Thymus (tissue), 11 donors: ENCODE measurements around the gene C8A. TPM values are rescaled to one million over a fixed set of nuclear protein-coding genes. Genes with fewer than 3 reads are reported as not detected.

ENCODE experiments used
- DNase-seq, 9 donors: peaks; one replicate each; pipeline ENCODE4 v3.0.0-alpha.2; 2013; ENCODE audit warnings: low spot score in 9 of 9, low read depth in 6 of 9, missing footprints in 1 of 9
- H3K27ac ChIP-seq, 2 donors: one replicate each; pipeline ENCODE4 v1.5.1; 2013; ENCODE audit warnings: control low read depth in 1 of 2, low read depth in 1 of 2, low read length in 1 of 2, mild to moderate bottlenecking in 1 of 2, moderate library complexity in 1 of 2
- H3K27me3 ChIP-seq, 2 donors: one replicate each; pipeline ENCODE4 v1.5.1; 2013; ENCODE audit warnings: low read length in 1 of 2; ENCODE audit not compliant: control insufficient read depth in 2 of 2, insufficient read depth in 1 of 2
- H3K36me3 ChIP-seq, 2 donors: one replicate each; pipeline ENCODE4 v1.5.1; 2013; ENCODE audit warnings: low read length in 1 of 2, mild to moderate bottlenecking in 1 of 2, moderate library complexity in 1 of 2; ENCODE audit not compliant: control insufficient read depth in 2 of 2, insufficient read depth in 2 of 2
- H3K4me1 ChIP-seq, 2 donors: one replicate each; pipeline ENCODE4 v1.5.1; 2013; ENCODE audit warnings: low read length in 2 of 2; ENCODE audit not compliant: control insufficient read depth in 2 of 2, insufficient read depth in 2 of 2
- H3K4me3 ChIP-seq, 2 donors: one replicate each; pipeline ENCODE4 v1.5.1; 2013; ENCODE audit warnings: low read length in 2 of 2, control low read depth in 1 of 2, mild to moderate bottlenecking in 1 of 2
- H3K9me3 ChIP-seq, 2 donors: one replicate each; pipeline ENCODE4 v1.5.1; 2013; ENCODE audit warnings: low read length in 1 of 2, mild to moderate bottlenecking in 1 of 2; ENCODE audit not compliant: control insufficient read depth in 2 of 2, insufficient read depth in 1 of 2
- WGBS: extraction: QIAGEN DNeasy Blood & Tissue Kit; methylation state at CpG from one replicate; pipeline ENCODE4 v1.1.7; 2013; 5-methylcytosine and 5-hydroxymethylcytosine counted together
- polyA plus RNA-seq: library from polyadenylated mRNA; stranded (reverse); fragments of 200-250 nt; gene quantifications from one replicate; pipeline ENCODE4 v1.2.3, GENCODE V29; 2013
- total RNA-seq: library from RNA; stranded (reverse); fragments of 120-200 nt; gene quantifications from one replicate; pipeline ENCODE4 v1.2.4, GENCODE V29; 2013
- donor health status: healthy.

The C8A gene
- total and polyA plus RNA-seq, 2 donors, result under 0.01 to 0.02 TPM

- Histone ChIP-seq H3K27me3 (no peaks in the 10 kb centered on the region), H3K9me3 (no peaks in the 10 kb centered on the region), H3K4me3 (no peak overlapping the region), H3K27ac (no peak overlapping the region), H3K4me1 (no peaks in the 10 kb centered on the region), H3K36me3 (no peaks in the 10 kb centered on the region)
- WGBS, result 69% methylated on average over 2 of the region's 2 CpGs
- DNase-seq, result no peak
Observed at GRCh38 chr1:56958526-56958925, 103.9 kb downstream of the C8A start.

DNA sequence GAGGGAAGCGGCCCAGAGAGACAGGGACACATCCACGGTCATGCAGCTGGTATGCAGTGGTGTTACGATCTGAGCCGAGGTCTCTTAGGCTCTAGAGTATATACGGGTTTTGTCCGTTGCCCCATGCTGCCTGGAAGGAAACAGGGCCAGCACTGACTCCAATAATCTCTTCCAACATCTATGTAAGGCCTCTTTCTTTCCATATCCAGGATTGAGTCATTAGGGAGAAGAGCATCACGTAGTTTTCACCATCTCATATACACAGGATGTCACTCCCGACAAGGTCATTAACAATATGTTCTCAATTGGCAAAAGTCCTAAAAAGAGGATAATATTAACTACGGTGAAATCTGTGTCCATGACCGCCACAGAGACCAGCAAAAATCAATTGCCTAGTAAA, 106.8 kb downstream of the C8A start:
- no peaks in the 10 kb centered on the region for H3K36me3 ChIP-seq
- no peak overlapping the region for H3K4me3 ChIP-seq
- no peaks in the 10 kb centered on the region for H3K9me3 ChIP-seq
- DNase-seq, result no peak
- no peaks in the 10 kb centered on the region for H3K4me1 ChIP-seq
- H3K27me3 ChIP-seq, result no peaks in the 10 kb centered on the region
- no peak overlapping the region for H3K27ac ChIP-seq
- 97% methylated on average over 10 of the region's 10 CpGs for WGBS

DNA sequence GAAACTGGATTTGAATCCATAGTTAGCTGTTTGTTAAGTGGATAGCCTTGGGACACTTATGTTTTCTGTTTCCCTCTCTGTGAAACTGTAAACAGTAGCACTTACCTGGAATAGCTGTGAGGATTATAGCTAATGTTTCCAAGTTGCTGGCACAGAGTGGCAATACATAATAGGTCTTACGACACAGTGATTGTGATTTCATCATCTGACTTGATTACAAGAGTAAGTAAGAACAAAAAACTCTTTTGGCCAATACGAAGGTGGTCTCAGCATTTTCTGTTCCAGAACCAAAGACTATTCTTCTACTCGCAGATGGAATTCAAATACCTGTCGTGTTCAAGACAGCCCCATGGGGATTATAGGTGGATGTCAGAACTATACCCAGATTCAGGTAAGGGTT, 109.1 kb downstream of the C8A start:
- no peaks in the 10 kb centered on the region for H3K4me1 ChIP-seq
- H3K9me3 ChIP-seq, result no peaks in the 10 kb centered on the region
- H3K4me3 ChIP-seq, result no peak overlapping the region
- 90% methylated on average over 4 of the region's 4 CpGs for WGBS
- H3K27ac ChIP-seq, result no peak overlapping the region
- H3K36me3 ChIP-seq, result no peaks in the 10 kb centered on the region
- no peaks in the 10 kb centered on the region for H3K27me3 ChIP-seq
- DNase-seq, result no peak

DNA sequence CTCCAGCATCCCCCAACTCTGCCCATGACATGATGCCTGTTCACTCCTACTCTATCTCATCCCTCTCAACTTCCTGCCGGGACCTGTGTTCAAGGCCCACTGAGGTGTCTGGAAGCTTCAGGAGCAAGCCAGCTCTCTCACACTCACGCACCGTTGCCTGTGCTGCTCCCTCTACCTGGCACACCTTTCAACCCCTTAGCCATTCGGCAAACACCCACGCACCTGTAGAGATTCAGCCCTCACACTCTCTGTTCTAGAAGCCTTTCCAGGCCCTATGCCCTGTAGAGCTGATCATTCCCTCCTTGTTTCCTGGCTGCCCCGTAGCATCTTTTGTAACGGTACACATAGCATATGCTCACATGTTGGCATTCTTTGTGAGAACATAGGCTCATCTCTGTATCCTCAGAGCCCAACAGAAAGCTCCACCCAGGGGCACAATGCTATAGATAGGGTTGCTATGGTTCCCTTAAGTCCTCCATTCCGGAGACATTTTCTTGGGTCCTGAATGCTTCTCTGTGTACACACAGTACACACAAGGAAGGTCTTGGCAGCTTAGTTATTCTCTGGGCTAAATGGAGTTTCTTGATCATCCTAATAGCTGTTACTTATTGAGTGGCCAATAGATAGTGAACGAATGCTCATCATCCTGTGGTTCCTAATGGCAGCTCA, 109.9 kb downstream of the C8A start:
- Histone ChIP-seq H3K9me3 (no peaks in the 10 kb centered on the region), H3K27me3 (no peaks in the 10 kb centered on the region), H3K4me3 (no peak overlapping the region), H3K4me1 (no peaks in the 10 kb centered on the region), H3K36me3 (no peaks in the 10 kb centered on the region), H3K27ac (no peak overlapping the region)
- no peak for DNase-seq
- 95% methylated on average over 9 of the region's 9 CpGs for WGBS

GRCh38 chr1:56965191-56965590, 110.6 kb downstream of the C8A start:
- no peak overlapping the region for H3K4me3 ChIP-seq
- H3K36me3 ChIP-seq, result no peaks in the 10 kb centered on the region
- no peaks in the 10 kb centered on the region for H3K4me1 ChIP-seq
- H3K9me3 ChIP-seq, result no peaks in the 10 kb centered on the region
- H3K27ac ChIP-seq, result no peak overlapping the region
- WGBS, result 79% methylated on average over 3 of the region's 3 CpGs
- no peaks in the 10 kb centered on the region for H3K27me3 ChIP-seq
- no peak for DNase-seq

GRCh38 chr1:56965916-56966697, 111.5 kb downstream of the C8A start, which contains the start of gene C8B:
C8B (minus strand) TSS chr1:56966015; CDS start chr1:56965948, 67 bp downstream.
- Histone ChIP-seq H3K36me3 (no peaks in the 10 kb centered on the region), H3K4me3 (no peak within 1 kb of the TSS), H3K27ac (no peak within 1 kb of the TSS), H3K9me3 (no peaks in the 10 kb centered on the region), H3K27me3 (no peaks in the 10 kb centered on the region), H3K4me1 (no peaks in the 10 kb centered on the region)
- DNase-seq, result no peak
- WGBS, result 93% methylated on average over 3 of the region's 3 CpGs

DNA sequence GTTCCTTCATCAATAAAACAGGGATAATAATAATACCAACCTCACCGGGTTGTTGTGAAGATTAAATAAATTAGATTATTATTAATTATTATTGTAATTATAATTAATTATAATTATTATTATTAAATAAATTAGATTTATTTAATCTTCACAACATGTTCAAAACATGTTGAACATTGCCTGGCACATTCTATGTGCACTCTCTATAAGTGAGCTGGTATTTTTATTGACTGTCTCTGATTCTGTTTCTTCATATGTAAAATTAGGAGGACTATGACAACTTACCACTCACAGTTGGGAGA, 112.1 kb downstream of the C8A start:
- Histone ChIP-seq H3K4me1 (no peaks in the 10 kb centered on the region), H3K4me3 (no peak overlapping the region), H3K27ac (no peak overlapping the region), H3K27me3 (no peaks in the 10 kb centered on the region), H3K9me3 (no peaks in the 10 kb centered on the region), H3K36me3 (no peaks in the 10 kb centered on the region)
- 100% methylated on average over 1 of the region's 1 CpG for WGBS
- DNase-seq, result no peak

- no peaks in the 10 kb centered on the region for H3K36me3 ChIP-seq
- no peak overlapping the region for H3K4me3 ChIP-seq
- H3K4me1 ChIP-seq, result no peaks in the 10 kb centered on the region
- no peak overlapping the region for H3K27ac ChIP-seq
- H3K27me3 ChIP-seq, result no peaks in the 10 kb centered on the region
- no peak for DNase-seq
- WGBS, result 76% methylated on average over 3 of the region's 3 CpGs
- H3K9me3 ChIP-seq, result no peaks in the 10 kb centered on the region
Observed at GRCh38 chr1:56967355-56967754, 112.8 kb downstream of the C8A start.
